Endothelial cell of umbilical vein (primary cell): ENCODE measurements around the gene SON. TPM values are rescaled to one million over a fixed set of nuclear protein-coding genes. Genes with fewer than 3 reads are reported as not detected.

Source experiments
- BruUV-seq: library from RNA; stranded (reverse); fragments of 400-500 nt; replicated peaks from 2 replicates; lab custom pipeline; 2021; lab: Mats Ljungman, UMichigan
- CTCF ChIA-PET: fragments of 300-600, 350-600 bp; sonication (Branson Sonifier 250); formaldehyde crosslinking; loops from one replicate; lab custom pipeline; 2021; ENCODE audit warnings: antibody characterized with exemption, inconsistent platforms; lab: Charles Lee
- POLR2A ChIA-PET: fragments of 300-600, 350-600 bp; sonication (Branson Sonifier 250); formaldehyde crosslinking; loops from one replicate; lab custom pipeline; 2021; ENCODE audit warnings: antibody characterized with exemption, inconsistent platforms; lab: Charles Lee
- DNase-seq: peaks from one replicate; pipeline ENCODE4 v3.0.0-alpha.2; 2011; ENCODE audit warnings: low read depth, low spot score
- FAIRE-seq: peaks from 2 replicates; lab custom pipeline; 2011; peaks lifted over from hg19 to GRCh38; lab: Jason Lieb, UNC
- H2AFZ ChIP-seq: 2 replicates; pipeline ENCODE4 v1.6.0; 2012; ENCODE audit warnings: low read depth, low read length, control low read depth, inconsistent platforms
- H3K27ac ChIP-seq: 2 replicates; pipeline ENCODE4 v1.5.1; 2011; ENCODE audit warnings: low read depth, mild to moderate bottlenecking, control low read depth, low read length, moderate library complexity; ENCODE audit not compliant: insufficient read depth
- H3K27me3 ChIP-seq, 2 experiments: 2 replicates each; pipeline versions ENCODE4 v1.6.0 to v1.6.1; 2011; ENCODE audit warnings: low read length in 2 of 2, mixed read lengths in 1 of 2; ENCODE audit not compliant: control insufficient read depth in 2 of 2, insufficient read depth in 2 of 2
- H3K36me3 ChIP-seq, 2 experiments: 2 replicates in 1 of 2; 3 replicates in 1 of 2; pipeline ENCODE4 v1.5.1; 2011; ENCODE audit warnings: low read length in 2 of 2, mild to moderate bottlenecking in 1 of 2, moderate library complexity in 1 of 2; ENCODE audit not compliant: control insufficient read depth in 2 of 2, insufficient read depth in 2 of 2; ENCODE audit errors: extremely low read depth in 1 of 2
- H3K4me1 ChIP-seq: 3 replicates; pipeline ENCODE4 v1.5.1; 2011; ENCODE audit warnings: mild to moderate bottlenecking, low read length; ENCODE audit not compliant: control insufficient read depth, insufficient read depth; ENCODE audit errors: extremely low read depth
- H3K4me2 ChIP-seq: 2 replicates; pipeline ENCODE4 v1.6.1; 2011; ENCODE audit warnings: low read length, control low read depth, mixed read lengths; ENCODE audit not compliant: insufficient read depth
- H3K4me3 ChIP-seq, 3 experiments: fragments of 200-600 bp in 1 of 3; sonication (generic), shearing (Covaris generic) in 1 of 3; replicated peaks in 1 of 3; 2 replicates each; pipeline ENCODE4 v1.5.1; 2011 to 2016; ENCODE audit warnings: control low read depth in 3 of 3, low read length in 3 of 3, mild to moderate bottlenecking in 2 of 3, inconsistent platforms in 1 of 3, low read depth in 1 of 3, moderate library complexity in 1 of 3; ENCODE audit not compliant: insufficient read depth in 1 of 3
- H3K79me2 ChIP-seq: 2 replicates; pipeline ENCODE4 v1.6.0; 2012; ENCODE audit warnings: low read length, inconsistent platforms; ENCODE audit not compliant: control insufficient read depth, insufficient read depth
- H3K9ac ChIP-seq: replicated peaks from 2 replicates; pipeline ENCODE3; 2011; ENCODE audit warnings: low read length, control low read depth; ENCODE audit not compliant: insufficient read depth; ENCODE audit errors: extremely low read depth
- H3K9me1 ChIP-seq: replicated peaks from 3 replicates; pipeline ENCODE4 v1.6.0; 2011; ENCODE audit warnings: mild to moderate bottlenecking, low read length; ENCODE audit not compliant: control insufficient read depth, insufficient read depth; ENCODE audit errors: extremely low read depth
- H3K9me3 ChIP-seq: replicated peaks from 2 replicates; pipeline ENCODE4 v1.5.1; 2012; ENCODE audit warnings: low read length, inconsistent platforms; ENCODE audit not compliant: control insufficient read depth, insufficient read depth
- H4K20me1 ChIP-seq: replicated peaks from 2 replicates; pipeline ENCODE3; 2011; ENCODE audit warnings: mild to moderate bottlenecking, low read length; ENCODE audit not compliant: control insufficient read depth, insufficient read depth; ENCODE audit errors: extremely low read depth
- CTCF ChIP-seq, 2 donors: IDR thresholded peaks; 1 replicate in 1 of 2; 2 replicates in 1 of 2; pipeline ENCODE4 v1.5.1; 2011; ENCODE audit warnings: low read length in 2 of 2, mild to moderate bottlenecking in 2 of 2, moderate library complexity in 2 of 2, control low read depth in 1 of 2, inconsistent platforms in 1 of 2, low read depth in 1 of 2; ENCODE audit not compliant: insufficient read depth in 1 of 2; ENCODE audit errors: extremely low read depth in 1 of 2
- EZH2 ChIP-seq: IDR thresholded peaks from 2 replicates; pipeline ENCODE4 v1.6.1; 2012; ENCODE audit warnings: borderline replicate concordance, low read depth, mild to moderate bottlenecking, moderate library complexity, low read length, inconsistent platforms; ENCODE audit not compliant: severe bottlenecking
- FOS ChIP-seq: IDR thresholded peaks from 2 replicates; pipeline ENCODE4 v1.6.1; 2011; ENCODE audit warnings: mild to moderate bottlenecking, low read length, moderate library complexity, borderline replicate concordance; ENCODE audit not compliant: insufficient read depth
- GATA2 ChIP-seq: IDR thresholded peaks from 2 replicates; pipeline ENCODE4 v1.7.0; 2011; ENCODE audit warnings: low read depth, mild to moderate bottlenecking, moderate library complexity, mixed read lengths, low read length; ENCODE audit not compliant: insufficient read length, insufficient read depth
- JUN ChIP-seq: IDR thresholded peaks from 2 replicates; pipeline ENCODE4 v1.6.1; 2011; ENCODE audit warnings: borderline replicate concordance, low read depth; ENCODE audit not compliant: insufficient read length, insufficient read depth
- MYC ChIP-seq: IDR thresholded peaks from one replicate; pipeline ENCODE4 v1.6.1; 2011; ENCODE audit warnings: mild to moderate bottlenecking, low read depth, low read length
- POLR2A ChIP-seq: IDR thresholded peaks from 2 replicates; pipeline ENCODE4 v1.6.1; 2012; ENCODE audit warnings: low read depth, mild to moderate bottlenecking, control low read depth, low read length
- POLR2AphosphoS5 ChIP-seq: IDR thresholded peaks from 2 replicates; pipeline ENCODE4 v1.6.1; 2012; ENCODE audit warnings: low read depth, mild to moderate bottlenecking, control low read depth, low read length, moderate library complexity; ENCODE audit not compliant: insufficient read depth
- dilution Hi-C: fragments of 300-500 bp; cut with MboI; formaldehyde crosslinking; loops from one replicate; pipeline ENCODE4 v1.15.0; 2019; ENCODE audit warnings: low sequenced_read_pairs; ENCODE audit not compliant: extremely low pct_ligation_motif_present
- intact Hi-C: fragments of 100-400 bp; cut with micrococcal nuclease; formaldehyde crosslinking; loops from one replicate; pipeline ENCODE4 v1.10.0; 2022
- polyA plus RNA-seq, 4 experiments: library from polyadenylated mRNA; depleted of rRNA in 3 of 4; stranded (reverse) in 3 of 4; unstranded in 1 of 4; fragments of >200 nt; gene quantifications; 2 replicates each; pipeline versions ENCODE4 v1.2.1 to v1.2.3, GENCODE V29; 2011 to 2012; ENCODE audit warnings: missing spikeins in 1 of 4
- total RNA-seq: library from RNA; stranded (reverse); gene quantifications from 2 replicates; pipeline ENCODE4 v1.2.3, GENCODE V29; 2021
- TF ChIP-seq, protein P1 (sequence below): IDR thresholded peaks from 2 replicates; pipeline ENCODE4 v1.6.1; 2011; ENCODE audit not compliant: insufficient read depth, insufficient read length

SON gene
- total and polyA plus RNA-seq, 2 donors (not counting 3 experiments of a cell fraction or from before 2014, with no cell fraction given), result 107 to 304 TPM

DNA sequence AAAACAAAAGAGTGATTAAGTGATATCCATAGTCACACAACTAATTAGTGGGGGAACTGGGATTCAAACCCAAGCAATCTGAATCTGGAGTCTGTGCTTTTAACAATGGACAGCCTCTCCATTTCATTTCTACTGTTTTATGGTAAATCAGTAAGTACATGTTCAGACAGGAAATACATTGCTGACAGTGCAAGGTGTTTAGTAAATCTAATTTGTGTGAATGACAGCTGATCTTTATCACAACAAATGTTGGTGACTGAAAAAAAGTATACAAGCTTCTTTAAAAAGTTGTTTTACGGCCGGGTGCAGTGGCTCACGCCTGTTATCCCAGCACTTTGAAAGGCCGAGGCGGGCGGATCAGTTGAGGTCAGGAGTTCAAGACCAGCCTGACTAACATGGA, 25.1 kb downstream of the SON start:
- H3K36me3 ChIP-seq, result peaks cover 15 to 27% of the 10 kb centered on the region in 2 experiments
- H3K27ac ChIP-seq, result no peak overlapping the region
- no peak overlapping the region for H3K4me3 ChIP-seq
- peaks cover 38% of the 10 kb centered on the region for H3K79me2 ChIP-seq
- no TSS peak for BruUV-seq
- H3K4me2 ChIP-seq, result no peak overlapping the region
- FAIRE-seq (no peak), DNase-seq (no peak)
- no peaks in the 10 kb centered on the region for H3K27me3 ChIP-seq
- H3K4me1 ChIP-seq, result no peaks in the 10 kb centered on the region
- POLR2A ChIA-PET, result no interaction called here
- H3K9me1 ChIP-seq, result no peaks in the 10 kb centered on the region
- CTCF ChIA-PET, result interaction anchor here (1.0 to 3.8 kb wide), 4 partner anchors 13 to 38 kb away, joined by 3 to 19 read pairs (median 5); partner anchors contain the start of genes DONSON and GART
- no peak overlapping the region for H3K9ac ChIP-seq
- no peaks in the 10 kb centered on the region for H4K20me1 ChIP-seq
- H2AFZ ChIP-seq, result no peak overlapping the region
- H3K9me3 ChIP-seq, result no peaks in the 10 kb centered on the region
- dilution Hi-C loops (no loop called here), intact Hi-C loops (no loop called here)
- no peak for TF ChIP-seq MYC
- TF ChIP-seq POLR2AphosphoS5, result no peak
- TF ChIP-seq EZH2, result no peak
- TF ChIP-seq, protein P1, sequence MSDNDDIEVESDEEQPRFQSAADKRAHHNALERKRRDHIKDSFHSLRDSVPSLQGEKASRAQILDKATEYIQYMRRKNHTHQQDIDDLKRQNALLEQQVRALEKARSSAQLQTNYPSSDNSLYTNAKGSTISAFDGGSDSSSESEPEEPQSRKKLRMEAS, result no peak
- TF ChIP-seq GATA2, result no peak
- TF ChIP-seq CTCF (IDR thresholded peaks at IDR 0.05; ENCODE audit: extremely low read depth in 1 of 2, insufficient read depth in 1 of 2, low read depth in 1 of 2, low read length in 2 of 2), result no peak
- no peak for TF ChIP-seq JUN
- no peak for TF ChIP-seq FOS
- TF ChIP-seq POLR2A, result no peak
